GM12892 (cell line): ENCODE data around the gene TESK2.

ENCODE experiments used
- DNase-seq: peaks from one replicate; pipeline ENCODE4 v3.0.0; 2011; ENCODE audit not compliant: insufficient read length
- FAIRE-seq: peaks from 2 replicates; lab custom pipeline; 2011; peaks lifted over from hg19 to GRCh38; lab: Jason Lieb, UNC
- POLR2A ChIP-seq: IDR thresholded peaks from 2 replicates; pipeline ENCODE4 v1.6.1; 2011; ENCODE audit warnings: low read depth, low read length, control low read depth
- POLR2AphosphoS5 ChIP-seq: IDR thresholded peaks from 2 replicates; pipeline ENCODE4 v1.6.1; 2011; ENCODE audit warnings: low read depth, low read length, control low read depth
- TAF1 ChIP-seq: IDR thresholded peaks from 2 replicates; pipeline ENCODE4 v1.6.1; 2011; ENCODE audit warnings: low read depth, mild to moderate bottlenecking, control low read depth, low read length, borderline replicate concordance

TESK2 gene

GRCh38 chr1:45335855-45336324 lies 155.1 kb downstream of the TESK2 start:
- FAIRE-seq (no peak), DNase-seq (no peak)
- TF ChIP-seq POLR2A (no peak), TAF1 (no peak), POLR2AphosphoS5 (no peak)

GRCh38 chr1:45334308-45335245 lies 156.4 kb downstream of the TESK2 start:
- FAIRE-seq (no peak), DNase-seq (no peak)
- TF ChIP-seq TAF1 (no peak), POLR2A (no peak), POLR2AphosphoS5 (no peak)

GRCh38 chr1:45332346-45332720 lies 158.6 kb downstream of the TESK2 start:
- DNase-seq (no peak), FAIRE-seq (no peak)
- TF ChIP-seq POLR2A = no peak
- no peak for TF ChIP-seq TAF1
- no peak for TF ChIP-seq POLR2AphosphoS5

- no peak for FAIRE-seq
- DNase-seq = no peak
- TF ChIP-seq POLR2A (no peak), TAF1 (no peak), POLR2AphosphoS5 (no peak)
Observed at GRCh38 chr1:45331436-45332345, 159.3 kb downstream of the TESK2 start.

- DNase-seq = no peak
- TF ChIP-seq TAF1 (no peak), POLR2AphosphoS5 (no peak), POLR2A (no peak)
- FAIRE-seq = no peak
Observed at GRCh38 chr1:45329445-45329844, 161.5 kb downstream of the TESK2 start.

GRCh38 chr1:45328680-45329079 lies 162.3 kb downstream of the TESK2 start:
- FAIRE-seq (no peak), DNase-seq (no peak)
- TF ChIP-seq TAF1 (no peak), POLR2AphosphoS5 (no peak), POLR2A (peak; percentile 50; the same call in 1 of the 2 replicates)

GRCh38 chr1:45327644-45328515 lies 163.1 kb downstream of the TESK2 start:
- FAIRE-seq (peak; percentile 30), DNase-seq (no peak)
- no peak for TF ChIP-seq TAF1
- TF ChIP-seq POLR2A = no peak; the same call in 1 of the 2 replicates
- TF ChIP-seq POLR2AphosphoS5 = no peak

- TF ChIP-seq TAF1 (peak; percentile 84), POLR2AphosphoS5 (peak; percentile 94), POLR2A (peak; percentile 93)
- FAIRE-seq (no peak), DNase-seq (peak; percentile 78)
Observed at GRCh38 chr1:45326627-45327623, 164.0 kb downstream of the TESK2 start, which contains the start of gene HPDL. Gene HPDL, plus strand, starts transcription at chr1:45326895. Its CDS starts 254 bp downstream, at chr1:45327149.

- DNase-seq (no peak), FAIRE-seq (no peak)
- TF ChIP-seq POLR2A (no peak), TAF1 (no peak), POLR2AphosphoS5 (no peak)
Observed at GRCh38 chr1:45325851-45326506, 165.0 kb downstream of the TESK2 start.
